Measurements from ENCODE around the gene TMEM62. TPM values are rescaled to one million over a fixed set of nuclear protein-coding genes. Genes with fewer than 3 reads are reported as not detected.

Gene TMEM62
- total and polyA plus RNA-seq, 9 of the 15 experiments (the other 6 are each of a cell fraction or from before 2014, with no cell fraction given): 4.4 to 16.6 (median 11.1) TPM

DNA sequence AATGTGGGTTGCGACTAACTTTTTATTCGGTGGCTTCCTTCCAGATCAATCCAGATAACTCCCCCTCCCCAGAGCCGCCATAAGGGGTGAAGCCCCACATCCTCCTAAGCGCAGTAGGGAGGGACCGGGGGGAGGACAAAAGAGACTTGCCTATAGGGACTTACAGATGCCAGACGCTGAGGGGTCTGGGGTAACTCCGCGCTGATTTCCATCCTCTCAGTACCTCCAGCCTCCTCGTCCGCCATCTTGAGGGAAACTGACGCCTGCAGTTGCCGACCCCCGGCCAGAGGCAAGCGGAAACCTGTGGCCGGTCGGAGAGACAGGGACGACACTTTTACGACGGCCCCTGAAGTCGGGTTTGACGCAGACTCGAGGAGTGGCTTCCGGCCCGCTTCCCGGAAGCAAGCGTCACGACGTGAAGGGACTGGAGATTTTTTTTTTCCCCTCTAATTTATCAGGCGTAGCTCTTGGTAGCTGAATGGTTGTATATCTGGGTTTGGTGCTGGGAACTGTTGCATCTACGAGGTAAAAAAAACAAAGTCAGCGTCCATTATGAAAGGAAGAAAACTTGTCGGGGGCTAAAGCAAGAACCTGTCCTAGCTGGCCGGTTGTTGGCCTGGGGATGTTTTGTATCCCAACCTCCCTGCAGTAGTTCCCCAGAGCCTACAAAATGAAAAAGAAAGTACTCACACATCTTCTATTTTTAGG lies 27.5 kb upstream of the TMEM62 start, which contains the start of gene UBR1 (continued):
- TF ChIP-seq, protein P1, sequence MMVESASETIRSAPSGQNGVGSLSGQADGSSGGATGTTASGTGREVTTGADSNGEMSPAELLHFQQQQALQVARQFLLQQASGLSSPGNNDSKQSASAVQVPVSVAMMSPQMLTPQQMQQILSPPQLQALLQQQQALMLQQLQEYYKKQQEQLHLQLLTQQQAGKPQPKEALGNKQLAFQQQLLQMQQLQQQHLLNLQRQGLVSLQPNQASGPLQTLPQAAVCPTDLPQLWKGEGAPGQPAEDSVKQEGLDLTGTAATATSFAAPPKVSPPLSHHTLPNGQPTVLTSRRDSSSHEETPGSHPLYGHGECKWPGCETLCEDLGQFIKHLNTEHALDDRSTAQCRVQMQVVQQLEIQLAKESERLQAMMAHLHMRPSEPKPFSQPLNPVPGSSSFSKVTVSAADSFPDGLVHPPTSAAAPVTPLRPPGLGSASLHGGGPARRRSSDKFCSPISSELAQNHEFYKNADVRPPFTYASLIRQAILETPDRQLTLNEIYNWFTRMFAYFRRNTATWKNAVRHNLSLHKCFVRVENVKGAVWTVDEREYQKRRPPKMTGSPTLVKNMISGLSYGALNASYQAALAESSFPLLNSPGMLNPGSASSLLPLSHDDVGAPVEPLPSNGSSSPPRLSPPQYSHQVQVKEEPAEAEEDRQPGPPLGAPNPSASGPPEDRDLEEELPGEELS (CRISPR knock-in tag; IDR thresholded peaks at IDR 0.05; ENCODE audit: borderline replicate concordance): no peak
- TF ChIP-seq C11orf30 (IDR thresholded peaks at IDR 0.05; ENCODE audit: low read depth) (peak; percentile 25), ZNF354B (CRISPR knock-in tag; IDR thresholded peaks at IDR 0.05) (no peak), SMAD1 (IDR thresholded peaks at IDR 0.05; ENCODE audit: low read depth, low read length, partially characterized antibody) (peak; percentile 53), BRF1 (IDR thresholded peaks at IDR 0.05; ENCODE audit: borderline replicate concordance, extremely low read depth, insufficient read length) (no peak), ZNF785 (CRISPR knock-in tag; IDR thresholded peaks at IDR 0.05) (no peak), PRMT5 (CRISPR knock-in tag; IDR thresholded peaks at IDR 0.05) (no peak), ZNF224 (CRISPR knock-in tag; IDR thresholded peaks at IDR 0.05) (no peak), EP400 (IDR thresholded peaks at IDR 0.05) (peak; percentile 74), FUS (optimal IDR thresholded peaks at IDR 0.05; ENCODE audit: low read depth, low read length) (no peak), ZNF586 (CRISPR knock-in tag; conservative IDR thresholded peaks at IDR 0.05) (no peak), SIN3A (IDR thresholded peaks at IDR 0.05; ENCODE audit: borderline replicate concordance in 2 of 2, control insufficient read depth in 1 of 2, low read depth in 2 of 2, low read length in 2 of 2) (no peak), POLR2AphosphoS2 (IDR thresholded peaks at IDR 0.05; ENCODE audit: low read length) (peak; percentile 78; the same call in 1 of the 2 replicates), U2AF1 (optimal IDR thresholded peaks at IDR 0.05; ENCODE audit: low read depth, low read length) (no peak), ZNF696 (CRISPR knock-in tag; conservative IDR thresholded peaks at IDR 0.05) (no peak), HLTF (IDR thresholded peaks at IDR 0.05) (no peak), ETV1 (tag; conservative IDR thresholded peaks at IDR 0.05; ENCODE audit: low read depth) (peak; percentile 85), ZNF175 (CRISPR knock-in tag; IDR thresholded peaks at IDR 0.05; ENCODE audit: low read depth) (no peak), BRD4 (IDR thresholded peaks at IDR 0.05) (no peak; the same call in 1 of the 2 replicates)
- TF ChIP-seq, protein P2, sequence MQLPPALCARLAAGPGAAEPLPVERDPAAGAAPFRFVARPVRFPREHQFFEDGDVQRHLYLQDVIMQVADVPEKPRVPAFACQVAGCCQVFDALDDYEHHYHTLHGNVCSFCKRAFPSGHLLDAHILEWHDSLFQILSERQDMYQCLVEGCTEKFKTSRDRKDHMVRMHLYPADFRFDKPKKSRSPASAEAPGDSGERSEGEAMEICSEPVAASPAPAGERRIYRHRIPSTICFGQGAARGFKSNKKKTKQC (CRISPR knock-in tag; IDR thresholded peaks at IDR 0.05): no peak
- TF ChIP-seq, protein P3, sequence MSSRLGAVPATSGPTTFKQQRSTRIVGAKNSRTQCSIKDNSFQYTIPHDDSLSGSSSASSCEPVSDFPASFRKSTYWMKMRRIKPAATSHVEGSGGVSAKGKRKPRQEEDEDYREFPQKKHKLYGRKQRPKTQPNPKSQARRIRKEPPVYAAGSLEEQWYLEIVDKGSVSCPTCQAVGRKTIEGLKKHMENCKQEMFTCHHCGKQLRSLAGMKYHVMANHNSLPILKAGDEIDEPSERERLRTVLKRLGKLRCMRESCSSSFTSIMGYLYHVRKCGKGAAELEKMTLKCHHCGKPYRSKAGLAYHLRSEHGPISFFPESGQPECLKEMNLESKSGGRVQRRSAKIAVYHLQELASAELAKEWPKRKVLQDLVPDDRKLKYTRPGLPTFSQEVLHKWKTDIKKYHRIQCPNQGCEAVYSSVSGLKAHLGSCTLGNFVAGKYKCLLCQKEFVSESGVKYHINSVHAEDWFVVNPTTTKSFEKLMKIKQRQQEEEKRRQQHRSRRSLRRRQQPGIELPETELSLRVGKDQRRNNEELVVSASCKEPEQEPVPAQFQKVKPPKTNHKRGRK (tag; IDR thresholded peaks at IDR 0.05): no peak
- TF ChIP-seq, protein P4, sequence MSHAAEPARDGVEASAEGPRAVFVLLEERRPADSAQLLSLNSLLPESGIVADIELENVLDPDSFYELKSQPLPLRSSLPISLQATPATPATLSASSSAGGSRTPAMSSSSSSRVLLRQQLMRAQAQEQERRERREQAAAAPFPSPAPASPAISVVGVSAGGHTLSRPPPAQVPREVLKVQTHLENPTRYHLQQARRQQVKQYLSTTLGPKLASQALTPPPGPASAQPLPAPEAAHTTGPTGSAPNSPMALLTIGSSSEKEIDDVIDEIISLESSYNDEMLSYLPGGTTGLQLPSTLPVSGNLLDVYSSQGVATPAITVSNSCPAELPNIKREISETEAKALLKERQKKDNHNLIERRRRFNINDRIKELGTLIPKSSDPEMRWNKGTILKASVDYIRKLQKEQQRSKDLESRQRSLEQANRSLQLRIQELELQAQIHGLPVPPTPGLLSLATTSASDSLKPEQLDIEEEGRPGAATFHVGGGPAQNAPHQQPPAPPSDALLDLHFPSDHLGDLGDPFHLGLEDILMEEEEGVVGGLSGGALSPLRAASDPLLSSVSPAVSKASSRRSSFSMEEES (CRISPR knock-in tag; IDR thresholded peaks at IDR 0.05): no peak

Data from K562 (cell line).